Stomach smooth muscle (tissue), 2 donors: ENCODE measurements around the gene TNIK.
"Not testable (repeated sequence)": the region's sequence is repeated elsewhere in the genome, so short reads cannot be mapped to it uniquely, and the experiment has no call there.

Experiments
- H3K27ac ChIP-seq: one replicate; pipeline ENCODE4 v1.7.0; 2013; ENCODE audit warnings: mild to moderate bottlenecking, low read length, inconsistent platforms
- H3K27me3 ChIP-seq, 2 donors: one replicate each; pipeline ENCODE4 v1.7.0; 2013; ENCODE audit warnings: low read length in 2 of 2; ENCODE audit not compliant: insufficient read depth in 2 of 2, control insufficient read depth in 1 of 2
- H3K36me3 ChIP-seq, 2 donors: one replicate each; pipeline ENCODE4 v1.7.0; 2013; ENCODE audit warnings: low read length in 2 of 2; ENCODE audit not compliant: control insufficient read depth in 2 of 2, insufficient read depth in 2 of 2
- H3K4me1 ChIP-seq: one replicate; pipeline ENCODE4 v1.7.0; 2013; ENCODE audit warnings: low read length; ENCODE audit not compliant: control insufficient read depth, insufficient read depth
- H3K4me3 ChIP-seq, 2 donors: one replicate each; pipeline ENCODE4 v1.7.0; 2013; ENCODE audit warnings: low read length in 2 of 2
- H3K9ac ChIP-seq, 2 donors: one replicate each; pipeline ENCODE4 v1.7.0; 2013; ENCODE audit warnings: low read length in 2 of 2, mild to moderate bottlenecking in 1 of 2
- H3K9me3 ChIP-seq, 2 donors: one replicate each; pipeline ENCODE4 v1.7.0; 2013; ENCODE audit warnings: low read length in 2 of 2; ENCODE audit not compliant: control insufficient read depth in 2 of 2
- donor health status: healthy.
- donor health status: Pancreatic carcinoma.

The TNIK gene

DNA sequence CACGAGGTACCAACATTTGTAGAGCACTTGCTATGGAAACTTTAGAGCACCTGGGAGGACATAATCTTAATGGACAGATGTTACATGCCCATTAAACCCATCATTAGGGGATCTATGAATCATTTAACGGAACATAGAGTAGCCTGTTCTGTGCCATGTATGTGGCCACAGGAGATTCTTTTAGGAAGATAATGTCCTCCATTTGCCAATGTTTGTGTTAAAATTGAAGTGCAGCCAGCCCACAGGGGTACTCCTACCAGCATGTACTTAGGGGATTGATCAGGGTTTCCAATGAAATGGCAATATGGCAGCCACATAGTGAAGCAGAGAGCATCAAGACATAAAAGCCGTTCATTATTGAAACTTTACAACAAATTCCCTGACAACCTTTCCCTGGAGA lies 70.7 kb downstream of the TNIK start:
- Histone ChIP-seq H3K27me3 (no peaks in the 10 kb centered on the region), H3K36me3 (no peaks in the 10 kb centered on the region), H3K9ac (no peak overlapping the region), H3K4me1 (peaks cover 7% of the 10 kb centered on the region), H3K9me3 (peaks cover 0 to 2% of the 10 kb centered on the region in 2 donors), H3K4me3 (no peak overlapping the region), H3K27ac (no peak overlapping the region)

DNA sequence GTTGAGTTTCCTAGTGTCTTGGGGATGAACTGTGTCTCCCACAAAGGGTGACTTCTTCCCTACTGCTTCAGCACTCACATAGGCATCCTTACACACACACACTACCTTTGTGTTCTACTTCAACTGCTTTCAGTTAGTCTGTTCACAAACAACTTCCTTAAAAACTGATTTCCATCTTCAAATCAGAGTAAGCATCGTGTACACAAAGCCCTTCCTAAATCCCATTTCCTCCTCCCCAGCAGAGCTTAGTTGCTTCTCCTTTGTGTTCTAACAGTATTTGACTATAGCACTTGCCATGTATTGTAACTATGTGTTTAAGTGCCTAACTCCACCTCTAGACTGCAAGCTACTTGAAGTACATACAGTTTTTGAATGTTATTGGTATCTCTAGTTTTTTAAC lies 71.7 kb downstream of the TNIK start:
- H3K4me1 ChIP-seq, result peaks cover 12% of the 10 kb centered on the region
- H3K4me3 ChIP-seq, result no peak overlapping the region
- H3K9ac ChIP-seq, result no peak overlapping the region
- H3K27me3 ChIP-seq, result no peaks in the 10 kb centered on the region
- H3K27ac ChIP-seq, result no peak overlapping the region
- no peaks in the 10 kb centered on the region for H3K36me3 ChIP-seq
- H3K9me3 ChIP-seq, result peaks cover 0 to 2% of the 10 kb centered on the region in 2 donors

DNA sequence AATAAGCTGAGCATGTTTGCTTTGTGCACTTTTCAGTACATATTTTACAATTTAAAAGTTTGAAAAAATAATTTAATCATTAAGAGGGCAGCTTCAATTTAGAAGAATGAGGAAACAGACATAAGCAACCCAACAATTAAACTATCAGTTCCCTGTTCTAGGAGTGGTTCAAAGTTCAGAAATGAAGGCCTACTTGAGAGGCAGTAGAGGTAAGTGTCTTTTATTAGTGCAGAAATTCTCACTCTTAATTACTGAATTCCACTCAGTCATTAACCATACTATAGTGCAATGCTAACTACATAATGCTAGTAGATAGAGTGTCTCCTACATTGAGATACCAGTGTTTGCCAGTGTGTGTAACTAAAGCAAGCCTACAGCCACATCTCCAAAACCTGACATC lies 73.1 kb downstream of the TNIK start:
- Histone ChIP-seq H3K36me3 (no peaks in the 10 kb centered on the region), H3K9ac (no peak overlapping the region), H3K27ac (no peak overlapping the region), H3K9me3 (peaks cover 0 to 2% of the 10 kb centered on the region in 2 donors), H3K27me3 (no peaks in the 10 kb centered on the region), H3K4me1 (peaks cover 12% of the 10 kb centered on the region), H3K4me3 (no peak overlapping the region)

DNA sequence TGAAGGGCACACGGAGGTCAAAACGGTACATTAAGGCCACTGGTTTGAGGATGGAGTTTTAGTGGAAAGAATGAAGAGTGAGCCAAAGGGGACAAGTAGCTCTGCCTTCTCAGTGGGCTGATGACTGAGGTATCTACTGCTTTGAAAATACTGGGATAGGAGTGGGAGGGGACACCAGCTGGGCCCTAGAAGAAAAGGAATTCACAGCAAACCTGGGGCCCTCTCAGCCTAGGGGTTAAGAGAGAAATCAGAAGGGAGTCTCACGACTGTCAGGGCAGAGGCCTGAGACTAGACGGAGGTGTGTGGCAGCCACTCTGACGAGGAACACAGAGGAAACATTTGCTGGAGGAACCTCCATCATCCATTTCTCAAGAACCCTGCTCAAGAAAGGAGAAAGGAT lies 75.1 kb downstream of the TNIK start:
- no peaks in the 10 kb centered on the region for H3K9me3 ChIP-seq
- no peaks in the 10 kb centered on the region for H3K36me3 ChIP-seq
- H3K27me3 ChIP-seq, result no peaks in the 10 kb centered on the region
- H3K4me3 ChIP-seq, result no peak overlapping the region
- H3K4me1 ChIP-seq, result peaks cover 17% of the 10 kb centered on the region
- H3K9ac ChIP-seq, result no peak overlapping the region
- H3K27ac ChIP-seq, result no peak overlapping the region

GRCh38 chr3:171384101-171384891 lies 75.9 kb downstream of the TNIK start:
- Histone ChIP-seq H3K27ac (no peak overlapping the region), H3K4me1 (peaks cover 17% of the 10 kb centered on the region)

GRCh38 chr3:171383206-171384018 lies 76.8 kb downstream of the TNIK start:
- no peaks in the 10 kb centered on the region for H3K9me3 ChIP-seq
- H3K27ac ChIP-seq, result no peak overlapping the region
- no peaks in the 10 kb centered on the region for H3K27me3 ChIP-seq
- no peak overlapping the region for H3K4me3 ChIP-seq
- H3K4me1 ChIP-seq, result peaks cover 17% of the 10 kb centered on the region
- no peaks in the 10 kb centered on the region for H3K36me3 ChIP-seq
- no peak overlapping the region for H3K9ac ChIP-seq

More at GRCh38 chr3:171384101-171384891, 75.9 kb downstream of the TNIK start:
- Histone ChIP-seq H3K9ac (no peak overlapping the region), H3K9me3 (no peaks in the 10 kb centered on the region), H3K36me3 (no peaks in the 10 kb centered on the region), H3K4me3 (no peak overlapping the region), H3K27me3 (no peaks in the 10 kb centered on the region)

GRCh38 chr3:171382347-171382746 lies 77.9 kb downstream of the TNIK start:
- not testable (repeated sequence) for H3K27me3 ChIP-seq, H3K4me3 ChIP-seq, H3K36me3 ChIP-seq, H3K27ac ChIP-seq, H3K9ac ChIP-seq, H3K9me3 ChIP-seq
- peaks cover 17% of the 10 kb centered on the region for H3K4me1 ChIP-seq

- peaks cover 20% of the 10 kb centered on the region for H3K4me1 ChIP-seq
- no peak overlapping the region for H3K4me3 ChIP-seq
- H3K36me3 ChIP-seq, result no peaks in the 10 kb centered on the region
- H3K9ac ChIP-seq, result no peak overlapping the region
- no peaks in the 10 kb centered on the region for H3K27me3 ChIP-seq
- H3K9me3 ChIP-seq, result no peaks in the 10 kb centered on the region
- no peak overlapping the region for H3K27ac ChIP-seq
These were observed 79.3 kb downstream of the TNIK start for GRCh38 chr3:171380711-171381425.

DNA sequence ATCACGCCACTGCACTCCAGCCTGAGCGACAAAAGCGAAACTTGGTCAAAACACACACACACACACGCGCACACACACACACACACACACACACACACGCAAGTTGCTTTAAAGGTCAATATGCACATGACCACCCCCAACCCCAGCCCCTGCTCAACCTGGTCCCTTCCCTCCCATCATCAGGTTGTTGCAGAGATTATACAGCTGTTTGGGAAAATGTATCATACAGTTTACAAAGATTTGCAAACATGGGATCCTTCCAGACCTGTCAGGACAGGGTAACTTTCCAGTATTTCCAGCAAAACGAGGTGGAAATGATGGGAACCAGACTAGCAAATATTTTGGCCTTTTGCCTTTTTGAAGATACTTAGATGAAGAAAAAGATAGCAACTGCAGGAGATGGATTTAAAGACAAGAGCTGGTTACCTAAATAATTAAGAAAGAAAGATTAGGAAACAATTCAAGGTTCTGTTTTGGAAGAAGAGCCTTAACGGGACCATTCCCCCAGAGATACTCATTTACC lies 80.2 kb downstream of the TNIK start:
- Histone ChIP-seq H3K4me3 (no peak overlapping the region), H3K9me3 (no peaks in the 10 kb centered on the region), H3K36me3 (no peaks in the 10 kb centered on the region), H3K4me1 (peaks cover 20% of the 10 kb centered on the region), H3K27me3 (no peaks in the 10 kb centered on the region), H3K9ac (no peak overlapping the region), H3K27ac (no peak overlapping the region)

GRCh38 chr3:171379281-171379680 lies 80.9 kb downstream of the TNIK start:
- no peaks in the 10 kb centered on the region for H3K27me3 ChIP-seq
- no peak overlapping the region for H3K9ac ChIP-seq
- peaks cover 20% of the 10 kb centered on the region for H3K4me1 ChIP-seq
- no peaks in the 10 kb centered on the region for H3K9me3 ChIP-seq
- no peak overlapping the region for H3K4me3 ChIP-seq
- H3K36me3 ChIP-seq, result no peaks in the 10 kb centered on the region
- H3K27ac ChIP-seq, result no peak overlapping the region
